ENCODE measurements around the gene AGBL5.
A peak's percentile ranks its signal among the peaks of the same experiment; 100 is the strongest.

The AGBL5 gene

DNA sequence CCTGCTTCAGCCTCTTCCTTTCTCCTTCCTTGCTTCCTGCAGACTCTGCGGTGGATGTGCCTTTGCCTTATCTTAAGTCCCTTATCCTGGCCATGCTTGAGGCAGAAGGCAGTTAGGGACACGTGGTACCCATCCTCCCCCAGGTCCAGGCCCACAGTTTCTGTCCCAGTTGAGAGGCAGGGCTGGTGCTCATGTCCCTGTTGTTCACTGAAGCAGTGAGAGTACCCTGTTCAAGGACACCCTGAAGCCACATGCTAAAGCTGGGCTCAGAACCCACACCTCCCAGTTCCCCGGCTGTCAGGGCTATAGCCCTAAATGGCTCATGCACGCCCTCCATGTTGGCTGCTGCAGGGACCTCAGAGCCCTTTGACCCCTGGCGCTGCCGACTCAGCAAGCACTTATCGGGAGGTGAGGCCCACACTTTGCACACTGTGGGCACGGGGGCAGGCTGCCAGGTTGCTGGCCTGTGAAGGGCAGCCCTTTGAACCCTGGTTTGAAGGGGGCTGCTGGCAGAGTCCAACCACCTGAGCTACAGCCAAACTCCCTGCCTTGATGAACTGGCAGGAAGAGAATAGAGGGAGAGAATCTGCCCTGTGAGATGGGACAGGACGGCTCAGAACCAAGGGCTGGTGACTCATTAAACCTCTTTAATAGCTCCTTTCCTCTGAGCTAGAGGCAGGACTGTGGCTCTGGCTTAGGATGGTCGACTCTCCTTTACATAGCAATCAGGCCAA, 41.4 kb downstream of the AGBL5 start:
- Mint-ChIP-seq H3K36me3 (no peaks in the 10 kb centered on the region), H3K4me3 (no peak overlapping the region), H3K27me3 (no peaks in the 10 kb centered on the region)

DNA sequence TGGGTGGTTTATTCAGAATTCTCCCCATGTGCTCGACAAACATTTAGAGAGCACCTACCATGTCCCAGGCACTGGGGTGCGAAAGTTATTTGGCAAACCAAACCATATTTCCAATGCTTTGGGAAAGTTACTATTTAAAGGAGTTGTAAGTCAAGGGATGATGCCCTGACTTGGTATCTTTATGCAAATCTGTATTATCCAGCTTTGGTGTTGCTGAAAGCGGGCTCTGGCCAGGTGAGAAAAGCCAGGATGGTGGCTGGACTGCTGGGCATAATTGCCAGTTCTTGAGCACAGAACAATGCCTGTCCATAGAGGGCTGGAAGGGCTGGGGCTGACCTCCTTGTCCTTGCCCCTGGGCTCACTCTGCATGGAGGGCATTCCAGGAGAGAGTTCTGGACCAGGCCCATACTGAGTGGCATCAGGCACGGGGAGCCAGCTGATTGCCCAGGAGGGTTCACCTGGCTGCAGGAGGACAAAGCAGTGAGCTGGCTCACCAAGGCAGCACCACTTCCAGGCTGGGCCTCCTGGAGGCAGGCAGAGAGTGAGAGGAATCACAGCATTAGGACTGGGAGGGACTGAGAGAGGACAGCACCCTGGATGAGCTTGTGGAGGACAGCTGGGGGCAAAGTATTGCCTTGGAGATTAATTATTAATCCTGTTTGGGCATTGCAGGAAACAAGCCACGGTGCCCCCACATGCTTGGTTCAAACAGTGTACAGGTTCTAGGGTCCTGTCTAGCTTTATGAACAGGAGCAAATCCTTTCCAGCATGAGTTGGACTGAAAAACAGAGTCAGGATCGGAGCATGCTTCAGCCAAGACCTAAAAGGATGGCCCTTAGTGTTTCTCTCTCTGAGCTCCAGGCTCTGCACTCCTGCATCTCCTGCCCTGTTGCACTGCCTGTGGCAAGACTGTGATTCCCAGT, 42.2 kb downstream of the AGBL5 start:
- ATAC-seq (ENCODE audit: low read depth) (no peak), DNase-seq (ENCODE audit: low spot score in 2 of 2) (no peak)
- H3K9me3 Mint-ChIP-seq = no peaks in the 10 kb centered on the region
- H3K36me3 Mint-ChIP-seq = no peaks in the 10 kb centered on the region
- H3K27ac Mint-ChIP-seq = no peak overlapping the region
- H3K4me3 Mint-ChIP-seq = no peak overlapping the region
- H3K4me1 Mint-ChIP-seq = peaks cover 5% of the 10 kb centered on the region
- H3K27me3 Mint-ChIP-seq = no peaks in the 10 kb centered on the region

More for the DNA sequence above, 41.4 kb downstream of the AGBL5 start:
- H3K4me1 Mint-ChIP-seq = peaks cover 5% of the 10 kb centered on the region
- DNase-seq (ENCODE audit: low spot score in 2 of 2) (no peak), ATAC-seq (ENCODE audit: low read depth) (no peak)
- H3K9me3 Mint-ChIP-seq = no peaks in the 10 kb centered on the region
- H3K27ac Mint-ChIP-seq = no peak overlapping the region

DNA sequence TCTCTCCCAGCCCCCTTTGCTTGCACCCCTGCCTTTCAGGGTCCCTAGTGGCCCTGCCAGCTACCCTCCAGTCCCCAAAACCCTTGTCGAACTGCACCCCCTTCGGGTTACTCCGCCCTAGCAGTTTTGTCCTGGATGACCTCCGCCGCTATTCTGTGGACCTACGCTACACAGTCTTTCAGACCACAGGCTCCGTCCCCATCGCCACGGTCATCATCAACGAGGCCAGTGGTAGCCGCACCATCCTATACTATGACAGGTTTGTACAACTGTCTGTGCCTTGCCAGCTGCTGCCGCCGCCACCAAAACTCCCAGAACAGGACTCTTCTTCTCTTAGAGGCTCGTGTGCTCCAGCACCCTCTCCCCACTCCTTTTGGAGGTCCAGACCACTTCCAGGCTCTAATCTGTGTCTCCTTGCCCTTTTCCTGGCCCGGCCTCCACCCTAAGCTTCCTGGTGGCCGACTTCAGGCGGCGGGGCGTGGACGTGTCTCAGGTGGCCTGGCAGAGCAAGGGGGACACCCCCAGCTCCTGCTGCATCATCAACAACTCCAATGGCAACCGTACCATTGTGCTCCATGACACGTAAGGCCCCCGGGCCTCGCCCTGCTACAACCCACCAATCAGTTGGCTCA, 43.0 kb downstream of the AGBL5 start:
- Mint-ChIP-seq H3K9me3 (no peaks in the 10 kb centered on the region), H3K27me3 (no peaks in the 10 kb centered on the region), H3K4me3 (no peak overlapping the region), H3K27ac (no peak overlapping the region), H3K36me3 (no peaks in the 10 kb centered on the region), H3K4me1 (peaks cover 5% of the 10 kb centered on the region)
- ATAC-seq (ENCODE audit: low read depth) = no peak
- no peak for DNase-seq (ENCODE audit: low spot score in 2 of 2)

DNA sequence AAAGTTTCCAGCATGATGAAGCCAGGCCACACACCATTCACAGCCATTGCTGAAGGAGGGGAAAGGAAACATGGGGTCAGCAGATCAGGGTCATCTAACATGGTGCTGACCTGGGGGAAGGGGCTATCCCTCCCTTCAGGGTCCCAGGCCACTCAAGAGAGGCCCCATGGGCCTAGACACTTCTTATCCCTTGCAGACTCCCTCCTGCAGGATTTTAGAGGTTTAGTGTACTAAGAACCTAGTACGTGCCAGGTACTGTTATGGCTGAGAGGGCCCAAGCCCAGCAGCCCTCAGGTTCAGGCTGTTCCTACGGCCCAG, 43.9 kb downstream of the AGBL5 start:
- no peaks in the 10 kb centered on the region for H3K27me3 Mint-ChIP-seq
- ATAC-seq (ENCODE audit: low read depth) = no peak
- no peaks in the 10 kb centered on the region for H3K36me3 Mint-ChIP-seq
- peaks cover 5% of the 10 kb centered on the region for H3K4me1 Mint-ChIP-seq
- H3K9me3 Mint-ChIP-seq = no peaks in the 10 kb centered on the region
- peak overlapping the region; percentile 76 for H3K4me3 Mint-ChIP-seq
- DNase-seq (ENCODE audit: low spot score in 2 of 2) = no peak
- H3K27ac Mint-ChIP-seq = no peak overlapping the region

DNA sequence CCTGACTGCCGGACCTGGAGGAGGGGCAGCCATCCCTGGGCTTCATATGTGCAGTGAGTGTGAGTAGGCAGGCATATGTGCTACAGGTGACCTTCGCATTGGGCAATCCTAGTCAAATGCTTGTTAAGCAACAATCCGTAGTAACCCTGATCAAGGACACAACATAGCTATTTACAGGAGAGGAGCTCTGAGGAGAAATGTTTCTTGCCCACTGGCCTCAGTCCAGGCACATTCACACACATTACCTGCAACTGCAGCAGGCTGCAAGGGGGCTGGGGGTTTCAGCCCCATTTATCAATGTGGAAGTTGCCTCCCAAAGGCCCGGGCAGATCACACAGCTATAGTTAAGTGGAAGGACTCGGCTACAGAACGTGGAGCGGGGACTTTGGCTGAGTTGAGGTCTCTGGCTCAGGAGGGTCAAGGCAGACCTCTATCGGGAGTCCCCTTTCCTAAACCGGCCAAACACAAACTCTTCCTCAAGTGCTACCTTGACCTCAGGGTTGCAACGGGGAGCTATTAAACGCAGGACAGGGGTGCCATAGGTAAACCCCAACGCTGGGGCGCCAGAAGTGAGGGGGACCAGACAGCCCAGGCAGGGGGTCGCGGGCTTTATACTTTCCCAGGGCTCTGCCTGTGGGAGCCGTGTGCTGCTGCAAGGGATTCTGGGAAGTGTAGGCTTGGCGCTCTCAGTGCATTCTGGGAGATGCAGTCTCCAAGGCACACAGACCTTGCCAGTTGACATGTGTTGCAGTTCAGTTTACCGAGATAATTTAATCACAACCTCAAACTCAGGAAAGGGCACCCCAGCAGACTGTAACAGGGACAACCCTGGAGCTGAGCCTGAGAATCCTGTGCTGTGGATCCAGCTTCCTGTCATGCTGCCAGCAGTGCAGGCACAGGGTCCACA, 44.5 kb downstream of the AGBL5 start:
- ATAC-seq (ENCODE audit: low read depth) = peak; percentile 85
- Mint-ChIP-seq H3K4me1 (peaks cover 5% of the 10 kb centered on the region), H3K27ac (no peak overlapping the region), H3K27me3 (no peaks in the 10 kb centered on the region), H3K9me3 (no peaks in the 10 kb centered on the region), H3K36me3 (no peaks in the 10 kb centered on the region), H3K4me3 (peak overlapping the region; percentile 76)
- DNase-seq (ENCODE audit: low spot score in 2 of 2) = peak in 1 of 2 donors; percentile 25

DNA sequence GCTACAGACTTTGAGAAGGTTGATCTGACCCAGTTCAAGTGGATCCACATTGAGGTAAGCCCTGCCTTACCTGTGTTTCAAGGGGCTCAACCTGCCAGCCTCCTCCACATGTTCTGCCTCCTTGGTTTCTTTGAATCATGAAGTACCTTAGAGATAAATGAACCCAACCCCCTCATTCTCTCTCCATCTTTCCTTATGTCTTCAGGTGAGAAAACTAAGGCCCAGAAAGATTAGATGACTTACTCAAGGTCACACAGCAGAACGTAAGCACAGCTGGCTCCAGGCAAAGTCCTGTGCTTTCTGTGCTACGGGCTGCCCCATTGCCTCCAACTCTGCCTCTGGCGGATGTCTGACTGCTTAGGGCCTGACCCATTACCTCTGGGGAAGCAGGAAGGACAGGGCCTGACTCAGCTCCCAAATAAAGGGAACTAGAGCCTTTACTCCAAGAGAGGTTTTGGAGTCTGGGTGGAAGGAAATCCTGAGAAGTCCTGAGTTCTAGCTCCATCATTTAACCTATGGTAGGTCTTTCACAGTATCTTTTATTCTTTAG, 45.4 kb downstream of the AGBL5 start:
- Mint-ChIP-seq H3K36me3 (no peaks in the 10 kb centered on the region), H3K4me3 (no peak overlapping the region), H3K4me1 (peaks cover 5% of the 10 kb centered on the region), H3K27ac (no peak overlapping the region), H3K9me3 (no peaks in the 10 kb centered on the region), H3K27me3 (no peaks in the 10 kb centered on the region)
- DNase-seq (ENCODE audit: low spot score in 2 of 2) (no peak), ATAC-seq (ENCODE audit: low read depth) (no peak)

DNA sequence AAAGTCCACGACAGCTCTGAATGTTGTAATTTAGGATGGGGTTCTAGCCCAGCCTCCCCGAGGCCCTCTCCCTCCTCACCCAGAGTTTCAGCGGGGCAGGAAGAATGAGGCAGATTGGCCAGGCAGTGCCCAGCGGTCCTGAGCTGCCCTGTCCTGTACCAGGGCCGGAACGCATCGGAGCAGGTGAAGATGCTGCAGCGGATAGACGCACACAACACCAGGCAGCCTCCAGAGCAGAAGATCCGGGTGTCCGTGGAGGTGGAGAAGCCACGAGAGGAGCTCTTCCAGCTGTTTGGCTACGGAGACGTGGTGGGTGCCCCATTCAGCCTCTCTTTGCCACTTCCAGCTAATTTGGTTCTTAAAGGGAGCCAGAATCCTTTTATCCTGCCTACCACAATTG, 45.9 kb downstream of the AGBL5 start:
- H3K4me1 Mint-ChIP-seq = peaks cover 5% of the 10 kb centered on the region
- ATAC-seq (ENCODE audit: low read depth) = no peak
- H3K27me3 Mint-ChIP-seq = peaks cover 2% of the 10 kb centered on the region
- H3K9me3 Mint-ChIP-seq = no peaks in the 10 kb centered on the region
- no peak overlapping the region for H3K4me3 Mint-ChIP-seq
- no peak overlapping the region for H3K27ac Mint-ChIP-seq
- no peak for DNase-seq (ENCODE audit: low spot score in 2 of 2)
- H3K36me3 Mint-ChIP-seq = no peaks in the 10 kb centered on the region

DNA sequence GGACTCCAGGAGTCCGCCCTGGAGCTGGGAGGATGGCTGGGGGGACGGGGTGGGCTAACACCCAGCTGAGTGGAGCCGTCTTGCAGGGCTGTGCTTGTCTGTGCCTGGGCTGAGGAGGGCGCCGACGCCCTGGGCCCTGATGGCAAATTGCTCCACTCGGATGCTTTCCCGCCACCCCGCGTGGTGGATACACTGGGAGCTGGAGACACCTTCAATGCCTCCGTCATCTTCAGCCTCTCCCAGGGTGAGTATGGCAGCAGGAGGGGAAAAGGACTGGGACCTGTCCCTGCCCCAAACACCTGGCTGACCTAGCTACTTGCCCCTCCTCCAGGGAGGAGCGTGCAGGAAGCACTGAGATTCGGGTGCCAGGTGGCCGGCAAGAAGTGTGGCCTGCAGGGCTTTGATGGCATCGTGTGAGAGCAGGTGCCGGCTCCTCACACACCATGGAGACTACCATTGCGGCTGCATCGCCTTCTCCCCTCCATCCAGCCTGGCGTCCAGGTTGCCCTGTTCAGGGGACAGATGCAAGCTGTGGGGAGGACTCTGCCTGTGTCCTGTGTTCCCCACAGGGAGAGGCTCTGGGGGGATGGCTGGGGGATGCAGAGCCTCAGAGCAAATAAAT, 48.0 kb downstream of the AGBL5 start:
- no peak overlapping the region for H3K4me3 Mint-ChIP-seq
- H3K27ac Mint-ChIP-seq = no peak overlapping the region
- no peak for ATAC-seq (ENCODE audit: low read depth)
- H3K9me3 Mint-ChIP-seq = no peaks in the 10 kb centered on the region
- H3K36me3 Mint-ChIP-seq = no peaks in the 10 kb centered on the region
- DNase-seq (ENCODE audit: low spot score in 2 of 2) = no peak
- peaks cover 5% of the 10 kb centered on the region for H3K4me1 Mint-ChIP-seq
- peaks cover 2% of the 10 kb centered on the region for H3K27me3 Mint-ChIP-seq

DNA sequence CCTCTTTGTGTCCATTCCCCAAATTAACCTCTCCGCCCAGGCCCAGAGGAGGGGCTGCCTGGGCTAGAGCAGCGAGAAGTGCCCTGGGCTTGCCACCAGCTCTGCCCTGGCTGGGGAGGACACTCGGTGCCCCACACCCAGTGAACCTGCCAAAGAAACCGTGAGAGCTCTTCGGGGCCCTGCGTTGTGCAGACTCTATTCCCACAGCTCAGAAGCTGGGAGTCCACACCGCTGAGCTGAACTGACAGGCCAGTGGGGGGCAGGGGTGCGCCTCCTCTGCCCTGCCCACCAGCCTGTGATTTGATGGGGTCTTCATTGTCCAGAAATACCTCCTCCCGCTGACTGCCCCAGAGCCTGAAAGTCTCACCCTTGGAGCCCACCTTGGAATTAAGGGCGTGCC, 48.6 kb downstream of the AGBL5 start:
- peaks cover 5% of the 10 kb centered on the region for H3K4me1 Mint-ChIP-seq

DNA sequence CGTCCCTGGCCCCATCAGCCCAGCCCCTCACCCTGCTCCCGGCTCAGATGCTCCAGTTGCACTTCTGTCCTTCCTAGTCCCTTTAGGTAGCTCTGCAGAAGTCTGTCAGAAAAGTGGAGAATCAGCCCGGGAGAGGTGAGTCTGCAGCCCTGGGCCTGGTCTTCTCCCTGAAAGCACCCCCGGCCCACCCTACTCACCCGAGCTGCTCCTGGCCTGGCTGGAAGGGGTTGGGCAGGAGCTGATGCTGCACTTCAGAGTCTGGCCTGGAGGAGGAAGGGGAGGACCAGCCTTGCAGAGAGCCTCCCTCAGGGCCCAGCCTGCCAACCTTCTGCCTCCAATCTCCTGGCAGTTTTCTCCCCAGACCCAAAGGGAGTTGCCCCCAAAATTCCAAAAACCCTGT, 50.9 kb downstream of the AGBL5 start:
- Mint-ChIP-seq H3K9me3 (no peaks in the 10 kb centered on the region), H3K4me1 (no peaks in the 10 kb centered on the region), H3K36me3 (no peaks in the 10 kb centered on the region), H3K4me3 (no peak overlapping the region), H3K27ac (no peak overlapping the region), H3K27me3 (peaks cover 5% of the 10 kb centered on the region)
- no peak for DNase-seq (ENCODE audit: low spot score in 2 of 2)
- no peak for ATAC-seq (ENCODE audit: low read depth)

More for the DNA sequence above, 48.6 kb downstream of the AGBL5 start:
- Mint-ChIP-seq H3K4me3 (no peak overlapping the region), H3K9me3 (no peaks in the 10 kb centered on the region), H3K36me3 (no peaks in the 10 kb centered on the region), H3K27me3 (peaks cover 5% of the 10 kb centered on the region), H3K27ac (no peak overlapping the region)
- no peak for DNase-seq (ENCODE audit: low spot score in 2 of 2)
- ATAC-seq (ENCODE audit: low read depth) = no peak

DNA sequence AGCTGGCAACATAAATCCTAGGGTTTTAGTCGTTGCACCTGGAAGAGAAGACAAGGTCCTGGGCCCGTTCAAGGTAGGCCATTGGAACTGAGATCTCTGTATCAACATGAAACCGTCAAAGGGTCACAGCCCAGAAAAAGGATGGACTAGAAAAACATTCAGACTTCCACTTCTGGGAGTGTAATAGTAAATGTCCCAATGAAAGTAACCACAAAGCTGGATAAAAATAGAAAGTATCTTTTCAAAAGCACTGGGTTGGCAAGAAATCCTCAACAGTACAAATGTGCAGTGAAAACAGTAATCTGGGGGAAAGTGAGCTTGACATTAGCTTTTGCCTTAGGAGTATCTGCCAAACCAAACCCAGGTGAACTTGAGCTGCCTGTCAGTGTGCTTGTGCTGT, 54.5 kb downstream of the AGBL5 start:
- Mint-ChIP-seq H3K36me3 (no peaks in the 10 kb centered on the region), H3K9me3 (no peaks in the 10 kb centered on the region), H3K27me3 (peaks cover 7% of the 10 kb centered on the region), H3K4me3 (no peak overlapping the region), H3K27ac (no peak overlapping the region), H3K4me1 (no peaks in the 10 kb centered on the region)
- DNase-seq (ENCODE audit: low spot score in 2 of 2) (no peak), ATAC-seq (ENCODE audit: low read depth) (no peak)

DNA sequence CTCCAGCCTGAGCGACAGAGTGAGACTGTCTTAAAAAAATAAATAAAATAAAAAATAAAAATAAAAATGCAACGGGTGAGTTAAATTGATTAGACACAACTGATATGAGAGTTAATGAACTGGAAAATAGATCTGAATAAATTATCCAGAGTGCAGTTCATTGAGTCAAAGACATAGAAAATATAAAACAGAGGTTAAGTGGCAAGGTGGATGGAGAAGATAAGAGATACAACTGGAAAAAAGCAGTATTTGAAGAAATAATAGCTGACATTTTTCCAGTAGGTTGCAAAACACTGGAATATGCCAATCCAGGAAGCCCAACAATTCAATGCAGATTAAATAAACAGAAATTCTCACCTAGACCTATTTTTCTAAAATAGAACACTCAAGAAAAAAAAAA, 56.8 kb downstream of the AGBL5 start:
- ATAC-seq (ENCODE audit: low read depth) = no peak
- Mint-ChIP-seq H3K4me1 (no peaks in the 10 kb centered on the region), H3K9me3 (no peaks in the 10 kb centered on the region), H3K36me3 (no peaks in the 10 kb centered on the region), H3K27me3 (peaks cover 6% of the 10 kb centered on the region), H3K4me3 (no peak overlapping the region), H3K27ac (no peak overlapping the region)
- DNase-seq (ENCODE audit: low spot score in 2 of 2) = no peak

DNA sequence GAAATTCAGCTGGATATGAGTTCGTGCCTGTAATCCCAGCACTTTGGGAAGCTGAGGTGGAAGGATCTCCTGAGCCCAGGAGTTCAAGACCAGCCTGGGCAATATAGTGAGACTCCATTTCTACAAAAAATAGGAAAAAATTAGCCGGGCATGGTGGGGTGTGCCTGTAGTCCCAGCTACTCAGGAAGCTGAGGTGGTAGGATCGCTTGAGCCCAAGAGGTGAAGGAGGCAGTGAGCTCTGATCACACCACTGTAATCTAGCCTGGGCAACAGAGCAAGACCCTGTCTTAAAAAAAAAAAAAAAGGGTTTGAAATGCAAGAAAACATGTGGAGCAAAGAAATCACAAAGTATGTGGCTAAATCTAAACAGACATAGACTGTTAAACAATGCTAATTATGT, 57.6 kb downstream of the AGBL5 start:
- no peaks in the 10 kb centered on the region for H3K36me3 Mint-ChIP-seq
- no peaks in the 10 kb centered on the region for H3K9me3 Mint-ChIP-seq
- peaks cover 6% of the 10 kb centered on the region for H3K27me3 Mint-ChIP-seq
- no peak for DNase-seq (ENCODE audit: low spot score in 2 of 2)
- H3K27ac Mint-ChIP-seq = no peak overlapping the region
- H3K4me3 Mint-ChIP-seq = no peak overlapping the region
- no peaks in the 10 kb centered on the region for H3K4me1 Mint-ChIP-seq
- ATAC-seq (ENCODE audit: low read depth) = no peak
